ENCODE data around the gene IST1.

IST1 gene

DNA sequence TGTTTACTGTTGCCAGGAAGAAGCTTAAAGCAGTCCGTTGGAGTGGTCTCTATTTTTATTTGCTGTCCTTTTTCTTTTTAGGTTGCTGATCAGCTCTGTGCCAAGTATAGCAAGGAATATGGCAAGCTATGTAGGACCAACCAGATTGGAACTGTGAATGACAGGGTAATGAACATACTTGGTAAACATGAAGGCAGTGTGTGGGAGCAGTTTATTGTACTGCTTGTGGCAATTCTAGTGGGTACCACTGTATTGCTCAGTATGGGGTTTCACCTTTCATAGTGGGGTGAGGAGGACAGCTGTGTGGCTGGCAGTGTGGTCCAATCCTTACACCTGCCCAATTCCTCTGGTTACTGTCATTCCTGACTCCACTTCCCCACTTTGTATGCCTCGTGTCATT is 25.3 kb downstream of the IST1 start:
- DNase-seq, result no peak

DNA sequence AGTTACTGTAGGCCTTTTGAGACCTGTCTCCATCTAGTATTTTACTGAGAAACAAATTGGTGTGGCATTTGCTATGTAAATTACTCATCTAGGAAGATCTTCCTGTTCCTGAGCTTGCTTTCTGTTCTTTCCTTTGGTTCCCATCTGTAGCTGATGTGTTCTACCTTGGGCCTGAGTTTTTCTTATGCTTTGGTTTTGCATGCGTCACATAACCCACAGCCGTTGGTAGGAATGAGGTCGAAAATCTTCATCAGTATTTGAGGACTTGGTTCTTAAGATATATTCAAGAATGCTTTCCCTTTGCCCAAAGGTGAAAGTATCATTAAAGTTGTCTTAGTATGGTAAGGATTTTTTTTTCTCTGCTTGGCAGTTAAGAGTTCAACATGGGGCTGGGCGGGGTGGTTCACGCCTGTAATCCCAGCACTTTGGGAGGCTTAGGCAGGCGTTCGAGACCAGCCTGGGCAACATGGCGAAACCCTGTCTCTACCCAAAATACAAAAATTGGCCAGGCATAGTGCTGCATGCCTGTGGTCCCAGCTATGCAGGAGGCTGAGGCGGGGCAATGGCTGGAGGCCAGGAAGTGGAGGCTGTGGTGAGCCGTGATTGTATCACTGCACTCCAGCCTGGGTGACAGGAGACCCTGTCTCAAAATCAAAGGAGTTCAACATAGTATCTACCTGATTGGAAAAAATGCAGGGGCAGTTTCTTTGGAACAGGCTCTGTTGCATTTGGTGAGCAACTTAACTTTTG is 28.8 kb downstream of the IST1 start:
- DNase-seq, result no peak

GRCh38 chr16:71924710-71925109 is 29.4 kb downstream of the IST1 start:
- no peak for DNase-seq

DNA sequence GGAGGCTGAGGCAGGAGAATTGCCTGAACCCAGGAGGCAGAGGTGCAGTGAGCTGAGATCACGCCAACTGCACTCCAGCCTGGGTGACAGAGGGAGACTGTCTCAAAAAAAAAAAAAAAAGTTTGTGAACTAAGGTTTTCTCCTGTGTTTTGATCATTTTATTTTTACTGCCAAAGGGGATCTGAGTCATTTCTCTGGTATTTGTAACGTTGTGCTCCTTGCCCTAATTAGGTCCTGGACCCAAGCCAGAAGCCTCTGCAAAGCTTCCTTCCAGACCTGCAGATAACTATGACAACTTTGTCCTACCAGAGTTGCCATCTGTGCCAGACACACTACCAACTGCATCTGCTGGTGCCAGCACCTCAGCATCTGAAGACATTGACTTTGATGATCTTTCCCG is 32.1 kb downstream of the IST1 start:
- DNase-seq, result peak; percentile 54

GRCh38 chr16:71927787-71928186 is 32.5 kb downstream of the IST1 start:
- DNase-seq, result no peak

GRCh38 chr16:71929048-71929447 is 33.7 kb downstream of the IST1 start:
- no peak for DNase-seq

DNA sequence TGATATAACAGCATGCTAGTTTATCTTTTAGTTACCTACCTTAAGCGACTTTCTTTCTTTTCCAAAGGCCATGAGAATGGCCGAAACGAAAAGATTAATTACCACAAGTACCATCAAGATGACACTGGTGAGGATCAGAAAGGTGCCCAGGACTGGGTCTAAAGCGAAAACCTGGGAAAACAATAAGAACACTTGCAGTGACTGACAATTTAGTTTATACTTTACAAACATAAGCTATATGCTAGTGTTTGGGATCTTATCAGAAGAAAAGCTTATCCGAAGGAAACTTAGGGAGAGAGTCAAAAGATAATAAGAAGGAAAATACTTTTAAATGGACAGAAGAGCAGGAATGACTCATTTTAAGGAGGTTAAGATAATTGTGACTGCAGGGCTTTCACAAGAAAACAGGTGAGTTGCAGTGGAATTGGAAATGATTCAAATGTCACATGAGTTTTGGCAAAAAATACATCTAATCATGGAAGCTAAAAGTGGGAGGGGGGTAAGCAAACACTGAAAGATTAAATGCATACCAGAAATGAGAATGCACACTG is 34.8 kb downstream of the IST1 start:
- DNase-seq, result no peak

DNA sequence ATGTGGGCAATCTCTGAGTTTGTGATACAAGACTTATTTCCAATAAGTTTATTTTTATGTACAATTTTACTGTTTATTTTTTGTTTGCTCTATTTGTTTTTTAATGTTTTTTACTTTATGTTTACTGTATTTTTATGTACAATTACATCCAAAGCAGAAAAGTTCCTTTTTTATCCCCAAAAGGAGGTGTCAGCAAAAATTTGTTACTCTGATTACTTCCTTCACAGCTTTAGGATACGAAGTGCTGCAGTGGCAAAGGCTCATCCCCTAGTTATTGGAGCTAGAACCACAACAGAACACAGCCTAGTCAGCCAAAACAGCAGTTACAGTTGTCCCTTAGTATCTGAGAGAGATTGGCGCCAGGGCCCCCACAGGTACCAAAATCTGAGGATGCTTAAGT is 35.7 kb downstream of the IST1 start:
- DNase-seq, result no peak

GRCh38 chr16:71931599-71931998 is 36.3 kb downstream of the IST1 start:
- no peak for DNase-seq

GRCh38 chr16:71933017-71933416 is 37.7 kb downstream of the IST1 start:
- no peak for DNase-seq

DNA sequence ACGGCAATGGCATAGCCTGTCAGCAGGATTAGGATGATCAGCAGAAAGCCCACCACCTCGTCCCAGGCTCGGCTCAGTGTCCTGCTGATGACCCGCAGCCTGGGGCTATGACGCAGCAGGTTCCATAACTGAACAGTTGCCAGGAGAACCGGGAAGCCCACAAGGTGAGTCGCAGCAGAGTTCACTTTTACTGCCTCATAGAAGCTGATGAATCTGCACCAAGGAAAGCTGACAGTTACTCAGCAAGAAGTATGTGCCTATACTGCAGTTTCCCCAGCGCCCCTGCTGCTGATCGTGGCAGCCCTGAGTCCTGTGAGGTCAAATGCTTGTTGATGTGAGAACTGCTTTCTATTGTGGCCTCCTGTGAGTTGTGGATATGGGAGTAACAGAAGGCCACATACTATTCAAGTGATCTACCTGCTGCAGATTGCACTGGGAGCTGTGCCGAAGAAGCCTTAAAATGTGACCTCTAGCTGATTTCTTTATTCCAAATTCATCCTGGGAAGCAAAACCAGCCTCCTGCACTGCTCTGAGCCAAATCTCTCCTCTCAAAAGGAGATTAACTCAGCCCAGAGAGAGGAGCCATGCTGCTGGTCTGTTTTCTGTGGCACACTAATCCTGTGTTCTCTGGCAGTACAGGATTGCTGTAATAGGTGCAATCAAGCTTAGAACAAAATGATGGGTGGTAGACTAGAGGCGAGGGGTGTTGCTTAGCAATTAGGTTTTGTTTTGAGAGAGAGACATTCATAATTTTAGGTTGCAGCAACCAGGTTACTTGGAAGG is 38.8 kb downstream of the IST1 start:
- DNase-seq, result peak; percentile 67

DNA sequence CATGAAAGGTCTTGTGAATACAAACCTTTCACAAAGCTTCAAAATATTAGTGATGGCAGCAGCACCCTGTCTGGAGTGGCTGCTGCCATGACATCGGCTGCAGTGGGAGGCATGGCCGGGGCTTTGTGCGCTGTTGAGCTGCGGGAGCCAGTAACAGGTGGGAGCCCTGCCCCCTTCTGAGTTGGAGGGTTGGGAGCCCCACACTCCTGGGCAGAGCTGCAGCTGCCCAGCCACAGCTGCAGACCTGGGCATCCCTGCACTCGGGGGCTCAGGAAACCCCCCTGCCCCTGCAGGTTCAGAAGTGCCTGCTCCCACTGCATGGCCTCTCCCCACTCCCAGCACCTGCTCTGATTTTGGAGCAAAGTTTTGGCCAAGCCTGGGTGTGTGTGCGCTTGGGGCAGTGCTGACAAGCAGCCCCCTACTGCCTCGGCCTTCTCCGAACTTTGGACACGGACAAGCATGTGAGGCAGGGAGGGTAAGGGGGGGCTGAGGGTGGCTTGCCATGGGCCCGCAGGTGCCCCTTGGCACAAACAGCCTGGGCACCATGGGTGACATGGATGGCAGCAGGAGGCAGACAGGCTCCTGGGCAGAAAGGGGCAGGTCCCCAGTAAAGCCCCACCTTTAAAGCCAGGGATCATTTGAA is 42.7 kb downstream of the IST1 start:
- no peak for DNase-seq

DNA sequence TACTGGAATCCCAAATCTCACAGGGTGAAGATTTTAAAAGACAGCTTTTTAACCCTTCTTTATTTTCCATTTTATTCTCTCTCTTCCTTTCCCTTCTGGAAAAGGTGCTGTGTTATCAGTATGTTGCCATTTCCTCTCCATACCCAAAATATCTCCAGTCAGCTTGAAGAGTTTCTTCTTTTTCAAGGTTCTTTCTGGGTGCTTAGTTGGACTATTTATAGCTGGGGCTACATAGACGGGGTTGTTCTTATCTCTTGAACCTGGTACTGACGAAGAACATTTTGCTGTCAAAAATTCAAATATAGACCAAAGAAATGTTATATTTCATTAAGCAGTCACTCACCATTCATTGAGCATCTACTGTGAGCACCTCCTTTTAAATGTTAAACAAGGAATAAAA is 48.6 kb downstream of the IST1 start:
- no peak for DNase-seq

DNA sequence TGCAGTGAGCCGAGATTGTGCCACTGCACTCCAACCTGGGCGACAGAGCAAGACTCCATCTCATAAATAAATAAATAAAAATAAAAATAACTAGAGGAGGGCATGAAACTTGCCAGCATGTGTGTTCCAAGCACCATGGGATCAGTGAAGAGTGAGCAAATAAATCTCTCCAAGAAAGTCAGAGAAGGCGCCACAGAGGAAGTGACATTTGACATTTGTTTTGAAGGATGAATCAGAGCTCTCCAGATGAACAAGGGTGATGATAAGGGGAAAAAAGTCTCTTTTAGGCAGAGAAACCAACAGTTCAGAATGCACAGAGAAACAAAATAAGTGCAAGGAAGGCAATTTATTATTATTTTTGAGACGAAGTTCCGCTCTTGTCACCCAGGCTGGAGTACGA is 50.3 kb downstream of the IST1 start:
- no peak for DNase-seq

DNA sequence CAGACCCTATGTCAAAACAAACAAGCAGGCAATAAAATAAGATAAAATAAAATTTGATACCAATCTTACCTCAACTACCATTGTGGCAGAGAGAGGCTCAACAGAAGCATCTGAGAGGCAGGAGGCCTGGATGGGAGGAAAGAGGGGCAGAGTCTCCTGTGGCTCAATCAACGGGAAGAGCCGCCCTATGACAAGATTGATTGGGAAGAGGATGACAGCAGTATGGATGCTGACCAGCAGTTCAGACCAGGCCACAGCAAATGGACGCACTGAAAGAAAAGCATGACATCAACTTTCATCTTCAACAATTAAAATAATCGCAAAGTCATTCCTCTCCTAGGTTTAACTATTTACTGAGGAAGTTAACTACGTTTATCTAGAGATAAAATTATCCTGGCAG is 57.5 kb downstream of the IST1 start:
- DNase-seq, result no peak

DNA sequence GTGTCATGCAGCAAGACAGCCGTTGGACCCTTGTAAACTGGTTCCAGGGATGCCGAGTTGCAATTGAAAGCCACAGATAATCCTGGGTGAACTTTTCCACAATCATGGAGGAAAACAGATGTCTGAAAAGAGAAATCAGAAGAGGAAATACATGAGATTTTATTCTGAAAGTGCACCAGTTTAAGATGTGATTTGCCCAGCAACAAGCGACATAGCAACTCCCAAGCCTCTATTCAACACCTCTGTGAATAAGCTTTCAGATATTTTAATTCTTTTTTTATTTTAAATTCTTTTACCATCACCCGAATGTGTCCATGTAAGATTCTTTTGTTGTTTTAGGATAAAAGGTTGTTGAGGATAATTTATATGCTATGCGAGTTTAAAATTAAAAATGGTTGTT is 58.8 kb downstream of the IST1 start:
- DNase-seq, result no peak

- no peak for DNase-seq
Measured at GRCh38 chr16:71954699-71955195, 59.4 kb downstream of the IST1 start.

- DNase-seq, result no peak
Measured at GRCh38 chr16:71956486-71956885, 61.2 kb downstream of the IST1 start.

- DNase-seq, result peak; percentile 91
Measured at GRCh38 chr16:71961066-71962039, 66.0 kb downstream of the IST1 start.

- DNase-seq, result no peak
Measured at GRCh38 chr16:71963125-71963875, 68.0 kb downstream of the IST1 start.

- DNase-seq, result no peak
Measured at GRCh38 chr16:71965223-71965622, 69.9 kb downstream of the IST1 start.

Measured in eye (tissue), 1 donor.